Measurements from ENCODE around the gene PER2. TPM values are rescaled to one million over a fixed set of nuclear protein-coding genes. Genes with fewer than 3 reads are reported as not detected.

The PER2 gene
- total and polyA plus RNA-seq, 2 donors (not counting 3 experiments of a cell fraction or from before 2014, with no cell fraction given) = 0.86 to 3.8 TPM

GRCh38 chr2:238252766-238253630, 35.4 kb downstream of the PER2 start:
- no peaks in the 10 kb centered on the region for H4K20me1 ChIP-seq (replicated peaks; ENCODE audit: control insufficient read depth, extremely low read depth, insufficient read depth, low read length)
- no peaks in the 10 kb centered on the region for H3K9me1 ChIP-seq (replicated peaks; ENCODE audit: control insufficient read depth, extremely low read depth, insufficient read depth, low read length)
- H3K27ac ChIP-seq (ENCODE audit: insufficient read depth, low read depth, low read length) = no peak overlapping the region
- no peak for DNase-seq (ENCODE audit: low read depth, low spot score)
- H3K4me3 ChIP-seq (replicated peaks in 1 of 3; ENCODE audit: insufficient read depth in 1 of 3, low read depth in 1 of 3, low read length in 3 of 3) = no peak overlapping the region
- no peaks in the 10 kb centered on the region for H3K4me1 ChIP-seq (ENCODE audit: control insufficient read depth, extremely low read depth, insufficient read depth, low read length)
- no peak for FAIRE-seq
- TF ChIP-seq POLR2AphosphoS5 (IDR thresholded peaks at IDR 0.05; ENCODE audit: insufficient read depth, low read depth, low read length) (no peak), POLR2A (IDR thresholded peaks at IDR 0.05; ENCODE audit: low read depth, low read length) (no peak), FOS (IDR thresholded peaks at IDR 0.05; ENCODE audit: borderline replicate concordance, insufficient read depth, low read length) (no peak), CTCF (IDR thresholded peaks at IDR 0.05; ENCODE audit: extremely low read depth in 1 of 2, insufficient read depth in 1 of 2, low read depth in 1 of 2, low read length in 2 of 2) (no peak), MYC (IDR thresholded peaks at IDR 0.05; ENCODE audit: low read depth, low read length) (no peak), MAX (IDR thresholded peaks at IDR 0.05; ENCODE audit: insufficient read depth, insufficient read length) (no peak), EZH2 (IDR thresholded peaks at IDR 0.05; ENCODE audit: borderline replicate concordance, low read depth, low read length, severe bottlenecking) (no peak), GATA2 (IDR thresholded peaks at IDR 0.05; ENCODE audit: insufficient read depth, insufficient read length, low read depth, low read length) (no peak), JUN (IDR thresholded peaks at IDR 0.05; ENCODE audit: borderline replicate concordance, insufficient read depth, insufficient read length, low read depth) (no peak)
- BruUV-seq (replicated peaks) = no TSS peak
- no peaks in the 10 kb centered on the region for H3K9me3 ChIP-seq (replicated peaks; ENCODE audit: control insufficient read depth, insufficient read depth, low read length)
- no peak overlapping the region for H2AFZ ChIP-seq (ENCODE audit: low read depth, low read length)
- peaks cover 0 to 3% of the 10 kb centered on the region in 2 experiments for H3K36me3 ChIP-seq (ENCODE audit: control insufficient read depth in 2 of 2, extremely low read depth in 1 of 2, insufficient read depth in 2 of 2, low read length in 2 of 2)
- H3K79me2 ChIP-seq (ENCODE audit: control insufficient read depth, insufficient read depth, low read length) = no peaks in the 10 kb centered on the region
- intact Hi-C loops (cut with micrococcal nuclease) (loop anchor here (10.0 kb wide), 1 partner anchor 172 kb away; the partner anchor contains the start of gene ASB1), dilution Hi-C loops (cut with MboI; ENCODE audit: extremely low pct_ligation_motif_present, low sequenced_read_pairs) (no loop called here)
- H3K27me3 ChIP-seq (ENCODE audit: control insufficient read depth in 2 of 2, insufficient read depth in 2 of 2, low read length in 2 of 2) = no peaks in the 10 kb centered on the region
- POLR2A ChIA-PET = no interaction called here
- no peak overlapping the region for H3K4me2 ChIP-seq (ENCODE audit: insufficient read depth, low read length)
- CTCF ChIA-PET = interaction anchor here (6.0 kb wide), 1 partner anchor 11 kb away, joined by 43 read pairs; no protein-coding TSS in a partner anchor
- H3K9ac ChIP-seq (replicated peaks; ENCODE audit: extremely low read depth, insufficient read depth, low read length) = no peak overlapping the region
